PC-9 (cell line): ENCODE results near the gene MGAT4A. TPM values are rescaled to one million over a fixed set of nuclear protein-coding genes. Genes with fewer than 3 reads are reported as not detected.

Experiments used
- BruUV-seq: library from RNA; stranded (reverse); fragments of 400-500 nt; replicated peaks from 2 replicates; lab custom pipeline; 2021; lab: Mats Ljungman, UMichigan
- CTCF ChIA-PET: fragments of 300-600 bp; sonication (Branson Sonifier 250); formaldehyde crosslinking; loops from one replicate; lab custom pipeline; 2022; ENCODE audit warnings: antibody characterized with exemption; lab: Charles Lee
- POLR2A ChIA-PET: fragments of 300-600 bp; sonication (Branson Sonifier 250); formaldehyde crosslinking; loops from one replicate; lab custom pipeline; 2022; ENCODE audit warnings: antibody characterized with exemption; ENCODE audit not compliant: unreplicated experiment; lab: Charles Lee
- DNase-seq, 2 experiments: peaks; one replicate each; pipeline versions ENCODE4 v3.0.0 to v3.0.0-alpha.2; 2015 to 2022; ENCODE audit warnings: mixed read lengths in 1 of 2
- H2AFZ ChIP-seq: fragments of 200-600 bp; sonication (generic); 2 replicates; pipeline ENCODE4 v1.8.1; 2017; ENCODE audit warnings: antibody characterized with exemption
- H3F3A ChIP-seq: fragments of 200-600 bp; sonication (generic); 2 replicates; pipeline ENCODE4 v1.8.1; 2017; ENCODE audit warnings: antibody characterized with exemption, mild to moderate bottlenecking, low read depth; ENCODE audit not compliant: insufficient read depth
- H3K27ac ChIP-seq: fragments of 200-600 bp; sonication (generic); 2 replicates; pipeline ENCODE4 v1.6.1; 2016; ENCODE audit warnings: mixed run types
- H3K27me3 ChIP-seq: fragments of 200-600 bp; sonication (generic); 2 replicates; pipeline ENCODE4 v1.6.1; 2016; ENCODE audit warnings: low read depth, mixed run types; ENCODE audit not compliant: insufficient read depth
- H3K36me3 ChIP-seq: fragments of 200-600 bp; sonication (generic); 2 replicates; pipeline ENCODE4 v1.6.1; 2016; ENCODE audit warnings: low read depth, mixed run types
- H3K4me1 ChIP-seq: fragments of 200-600 bp; sonication (generic); replicated peaks from 2 replicates; pipeline ENCODE4 v1.6.1; 2016; ENCODE audit warnings: mixed run types; ENCODE audit not compliant: insufficient read depth
- H3K4me2 ChIP-seq: fragments of 200-600 bp; sonication (generic); 2 replicates; pipeline ENCODE4 v1.6.1; 2017; ENCODE audit warnings: mixed run types
- H3K4me3 ChIP-seq: fragments of 200-600 bp; sonication (generic); 2 replicates; pipeline ENCODE4 v1.6.1; 2016; ENCODE audit warnings: mixed run types
- H3K79me2 ChIP-seq: fragments of 200-600 bp; sonication (generic); 2 replicates; pipeline ENCODE4 v1.6.1; 2017; ENCODE audit warnings: low read depth, mixed run types
- H3K9me2 ChIP-seq: fragments of 200-600 bp; sonication (generic); 2 replicates; pipeline ENCODE4 v1.8.1; 2017; ENCODE audit warnings: mild to moderate bottlenecking; ENCODE audit not compliant: insufficient read depth
- H3K9me3 ChIP-seq: fragments of 200-600 bp; sonication (generic); 2 replicates; pipeline ENCODE4 v1.8.1; 2016; ENCODE audit warnings: low read depth; ENCODE audit not compliant: insufficient read depth
- H4K20me1 ChIP-seq: fragments of 200-600 bp; sonication (generic); 2 replicates; pipeline ENCODE4 v1.8.1; 2017; ENCODE audit not compliant: insufficient read depth
- EZH2 ChIP-seq: fragments of 200-600 bp; sonication (generic); IDR thresholded peaks from 2 replicates; pipeline ENCODE4 v1.8.0; 2017; ENCODE audit warnings: antibody characterized with exemption, low read depth
- intact Hi-C: fragments of 100-400 bp; cut with micrococcal nuclease; formaldehyde crosslinking; loops from one replicate; pipeline ENCODE4 v1.10.0; 2022; ENCODE audit not compliant: unreplicated experiment
- total RNA-seq: library from RNA; stranded (reverse); gene quantifications from 2 replicates; pipeline ENCODE4 v1.2.3, GENCODE V29; 2021
- TF ChIP-seq, protein P1 (sequence below): fragments of 200-600 bp; sonication (generic); conservative IDR thresholded peaks from 2 replicates; pipeline ENCODE4 v1.6.1; 2017; ENCODE audit warnings: mixed run types, antibody characterized with exemption, mild to moderate bottlenecking, moderate library complexity

The MGAT4A gene
- total RNA-seq, 1 experiment from 2014 or later, result 12.9 TPM

DNA sequence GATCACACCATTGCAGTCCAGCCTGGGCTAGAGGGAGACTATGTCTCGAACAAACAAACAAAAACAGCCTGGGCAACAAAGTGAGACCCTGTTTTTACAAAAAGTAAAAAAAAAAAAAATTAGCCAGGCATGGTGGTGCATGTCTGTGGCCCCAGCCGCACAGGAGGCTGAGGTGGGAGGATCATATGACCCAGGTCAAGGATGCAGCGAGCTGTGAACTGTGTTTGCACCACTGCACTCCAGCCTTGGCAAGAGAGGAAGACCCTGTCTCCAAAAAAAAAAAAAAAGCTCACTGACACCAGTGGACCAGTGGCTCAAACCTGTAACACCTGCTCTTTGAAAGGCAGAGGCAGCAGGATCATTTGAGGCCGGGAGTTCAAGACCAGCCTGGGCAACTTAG is 82.5 kb downstream of the MGAT4A start:
- H3K79me2 ChIP-seq, result no peaks in the 10 kb centered on the region
- H3K4me2 ChIP-seq, result no peak overlapping the region
- BruUV-seq, result no TSS peak
- H3K4me1 ChIP-seq, result no peaks in the 10 kb centered on the region
- no peaks in the 10 kb centered on the region for H4K20me1 ChIP-seq
- no peaks in the 10 kb centered on the region; the same call in 1 of the 2 replicates for H3K36me3 ChIP-seq
- no peak overlapping the region for H3K4me3 ChIP-seq
- no peaks in the 10 kb centered on the region for H3K9me3 ChIP-seq
- H3K27me3 ChIP-seq, result no peaks in the 10 kb centered on the region
- intact Hi-C loops, result loop anchor here (5.0 kb wide), 1 partner anchor 289 kb away; the partner anchor contains the start of gene CRACDL
- no peaks in the 10 kb centered on the region for H3F3A ChIP-seq
- no peak for DNase-seq
- H3K27ac ChIP-seq, result no peak overlapping the region
- ChIA-PET POLR2A (no interaction called here), CTCF (interaction anchor here (0.6 to 1.6 kb wide), 5 partner anchors 88 to 207 kb away, joined by 3 to 13 read pairs (median 5); no protein-coding TSS in a partner anchor)
- no peaks in the 10 kb centered on the region for H3K9me2 ChIP-seq
- no peak for TF ChIP-seq EZH2
- TF ChIP-seq, protein P1, sequence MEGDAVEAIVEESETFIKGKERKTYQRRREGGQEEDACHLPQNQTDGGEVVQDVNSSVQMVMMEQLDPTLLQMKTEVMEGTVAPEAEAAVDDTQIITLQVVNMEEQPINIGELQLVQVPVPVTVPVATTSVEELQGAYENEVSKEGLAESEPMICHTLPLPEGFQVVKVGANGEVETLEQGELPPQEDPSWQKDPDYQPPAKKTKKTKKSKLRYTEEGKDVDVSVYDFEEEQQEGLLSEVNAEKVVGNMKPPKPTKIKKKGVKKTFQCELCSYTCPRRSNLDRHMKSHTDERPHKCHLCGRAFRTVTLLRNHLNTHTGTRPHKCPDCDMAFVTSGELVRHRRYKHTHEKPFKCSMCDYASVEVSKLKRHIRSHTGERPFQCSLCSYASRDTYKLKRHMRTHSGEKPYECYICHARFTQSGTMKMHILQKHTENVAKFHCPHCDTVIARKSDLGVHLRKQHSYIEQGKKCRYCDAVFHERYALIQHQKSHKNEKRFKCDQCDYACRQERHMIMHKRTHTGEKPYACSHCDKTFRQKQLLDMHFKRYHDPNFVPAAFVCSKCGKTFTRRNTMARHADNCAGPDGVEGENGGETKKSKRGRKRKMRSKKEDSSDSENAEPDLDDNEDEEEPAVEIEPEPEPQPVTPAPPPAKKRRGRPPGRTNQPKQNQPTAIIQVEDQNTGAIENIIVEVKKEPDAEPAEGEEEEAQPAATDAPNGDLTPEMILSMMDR, result no peak
- H2AFZ ChIP-seq, result no peak overlapping the region

- DNase-seq, result no peak
- TF ChIP-seq, protein P1, result no peak
- Histone ChIP-seq H3K27ac (no peak overlapping the region), H3K79me2 (no peaks in the 10 kb centered on the region), H4K20me1 (no peaks in the 10 kb centered on the region), H3K9me2 (no peaks in the 10 kb centered on the region), H3K4me1 (no peaks in the 10 kb centered on the region), H3F3A (no peaks in the 10 kb centered on the region), H3K4me2 (no peak overlapping the region), H3K9me3 (no peaks in the 10 kb centered on the region), H2AFZ (no peak overlapping the region), H3K36me3 (no peaks in the 10 kb centered on the region; the same call in 1 of the 2 replicates), H3K27me3 (no peaks in the 10 kb centered on the region), H3K4me3 (no peak overlapping the region)
- intact Hi-C loops, result loop anchor here (5.0 kb wide), 1 partner anchor 290 kb away; the partner anchor contains the start of gene CRACDL
- CTCF ChIA-PET, result no interaction called here
- no TSS peak for BruUV-seq
- POLR2A ChIA-PET, result no interaction called here
Measured at GRCh38 chr2:98647636-98648035, 83.3 kb downstream of the MGAT4A start.

- H3K27ac ChIP-seq, result no peak overlapping the region
- DNase-seq, result no peak
- H3K36me3 ChIP-seq, result no peaks in the 10 kb centered on the region; the same call in 1 of the 2 replicates
- H3K4me3 ChIP-seq, result no peak overlapping the region
- no peaks in the 10 kb centered on the region for H3K4me1 ChIP-seq
- no peaks in the 10 kb centered on the region for H3F3A ChIP-seq
- intact Hi-C loops, result no loop called here
- no peaks in the 10 kb centered on the region for H3K27me3 ChIP-seq
- H3K9me2 ChIP-seq, result no peaks in the 10 kb centered on the region
- H3K9me3 ChIP-seq, result no peaks in the 10 kb centered on the region
- no peak for TF ChIP-seq EZH2
- TF ChIP-seq, protein P1, result no peak
- H2AFZ ChIP-seq, result no peak overlapping the region
- no TSS peak for BruUV-seq
- no peaks in the 10 kb centered on the region for H4K20me1 ChIP-seq
- CTCF ChIA-PET, result no interaction called here
- H3K79me2 ChIP-seq, result no peaks in the 10 kb centered on the region
- no peak overlapping the region for H3K4me2 ChIP-seq
- POLR2A ChIA-PET, result no interaction called here
Measured at GRCh38 chr2:98643496-98644100, 87.3 kb downstream of the MGAT4A start.
